KMS-11 (cell line): ENCODE data around the gene REC8.

ENCODE experiments used
- H2AFZ ChIP-seq: fragments of 200-600 bp; sonication (generic); 2 replicates; pipeline ENCODE4 v1.6.1; 2016; ENCODE audit warnings: antibody characterized with exemption, mixed run types, low read depth
- H3K27ac ChIP-seq: fragments of 200-600 bp; sonication (generic); 2 replicates; pipeline ENCODE4 v1.6.1; 2016; ENCODE audit warnings: mild to moderate bottlenecking, mixed run types
- H3K27me3 ChIP-seq: fragments of 200-600 bp; sonication (generic); 2 replicates; pipeline ENCODE4 v1.6.1; 2017; ENCODE audit warnings: mild to moderate bottlenecking, low read depth, mixed run types, moderate library complexity; ENCODE audit not compliant: insufficient read depth
- H3K36me3 ChIP-seq: fragments of 200-600 bp; sonication (generic); 2 replicates; pipeline ENCODE4 v1.6.1; 2017; ENCODE audit warnings: mild to moderate bottlenecking, mixed run types; ENCODE audit not compliant: insufficient read depth
- H3K4me1 ChIP-seq: fragments of 200-600 bp; sonication (generic); 2 replicates; pipeline ENCODE4 v1.6.1; 2016; ENCODE audit warnings: mild to moderate bottlenecking, low read depth, mixed run types; ENCODE audit not compliant: poor library complexity, severe bottlenecking
- H3K4me2 ChIP-seq: fragments of 200-600 bp; sonication (generic); 2 replicates; pipeline ENCODE4 v1.7.0; 2016; ENCODE audit warnings: mild to moderate bottlenecking, mixed run types
- H3K4me3 ChIP-seq: fragments of 200-600 bp; sonication (generic); IDR thresholded peaks from 2 replicates; pipeline ENCODE4 v1.6.1; 2017; ENCODE audit warnings: low read depth, low read length, mixed read lengths; ENCODE audit not compliant: insufficient read depth
- H3K79me2 ChIP-seq: fragments of 200-600 bp; sonication (generic); 2 replicates; pipeline ENCODE4 v1.6.1; 2016; ENCODE audit warnings: low read depth, mixed run types; ENCODE audit not compliant: insufficient read depth
- H3K9ac ChIP-seq: fragments of 200-600 bp; sonication (generic); 2 replicates; pipeline ENCODE4 v1.6.1; 2016; ENCODE audit warnings: mild to moderate bottlenecking, mixed run types
- H4K20me1 ChIP-seq: fragments of 200-600 bp; sonication (generic); 2 replicates; pipeline ENCODE4 v1.6.1; 2016; ENCODE audit warnings: mild to moderate bottlenecking, mixed run types; ENCODE audit not compliant: insufficient read depth
- CTCF ChIP-seq: fragments of 200-600 bp; sonication (generic); conservative IDR thresholded peaks from 2 replicates; pipeline ENCODE4 v1.6.1; 2017; ENCODE audit warnings: low read depth, mild to moderate bottlenecking, antibody characterized with exemption, low read length, moderate library complexity, mixed read lengths

REC8 gene

GRCh38 chr14:24137529-24138395 lies 34.1 kb upstream of the REC8 start:
- Histone ChIP-seq H2AFZ (no peak overlapping the region), H3K79me2 (peaks cover 7% of the 10 kb centered on the region; the same call in 1 of the 2 replicates), H3K4me1 (peaks cover 17% of the 10 kb centered on the region), H3K9ac (no peak overlapping the region), H3K36me3 (no peaks in the 10 kb centered on the region), H3K4me3 (no peak overlapping the region), H3K27ac (no peak overlapping the region), H3K27me3 (no peaks in the 10 kb centered on the region), H4K20me1 (no peaks in the 10 kb centered on the region), H3K4me2 (peak overlapping the region; percentile 40; the same call in 1 of the 2 replicates)
- no peak for TF ChIP-seq CTCF

GRCh38 chr14:24138396-24139271 lies 33.2 kb upstream of the REC8 start:
- no peak overlapping the region for H3K4me2 ChIP-seq
- no peak for TF ChIP-seq CTCF
- H4K20me1 ChIP-seq, result no peaks in the 10 kb centered on the region
- no peaks in the 10 kb centered on the region for H3K36me3 ChIP-seq
- H3K4me3 ChIP-seq, result no peak overlapping the region
- peaks cover 22% of the 10 kb centered on the region for H3K4me1 ChIP-seq
- no peaks in the 10 kb centered on the region for H3K27me3 ChIP-seq
- no peak overlapping the region for H3K9ac ChIP-seq
- peaks cover 7% of the 10 kb centered on the region; the same call in 1 of the 2 replicates for H3K79me2 ChIP-seq
- no peak overlapping the region for H3K27ac ChIP-seq
- H2AFZ ChIP-seq, result no peak overlapping the region

- H2AFZ ChIP-seq, result no peak overlapping the region
- H3K79me2 ChIP-seq, result peaks cover 7% of the 10 kb centered on the region; the same call in 1 of the 2 replicates
- no peaks in the 10 kb centered on the region for H4K20me1 ChIP-seq
- H3K27ac ChIP-seq, result no peak overlapping the region
- no peak overlapping the region for H3K9ac ChIP-seq
- no peak overlapping the region for H3K4me3 ChIP-seq
- H3K27me3 ChIP-seq, result no peaks in the 10 kb centered on the region
- H3K4me2 ChIP-seq, result no peak overlapping the region; the same call in 1 of the 2 replicates
- peaks cover 22% of the 10 kb centered on the region for H3K4me1 ChIP-seq
- no peaks in the 10 kb centered on the region for H3K36me3 ChIP-seq
- TF ChIP-seq CTCF, result no peak
These were observed 32.5 kb upstream of the REC8 start for GRCh38 chr14:24139272-24139934.

- H3K79me2 ChIP-seq, result peaks cover 21% of the 10 kb centered on the region; the same call in 1 of the 2 replicates
These were observed 30.6 kb upstream of the REC8 start, which contains the start of gene EMC9 for GRCh38 chr14:24141097-24141880. Gene EMC9 (minus strand): TSS chr14:24141591. CDS start chr14:24141304, 287 bp downstream.

More at GRCh38 chr14:24141097-24141880, 30.6 kb upstream of the REC8 start, which contains the start of gene EMC9:
- TF ChIP-seq CTCF, result no peak
- Histone ChIP-seq H3K27ac (peak within 1 kb of the TSS; percentile 66), H3K36me3 (no peaks in the 10 kb centered on the region), H3K4me2 (peak within 1 kb of the TSS; percentile 36; the same call in 1 of the 2 replicates), H2AFZ (peak within 1 kb of the TSS; percentile 44; the same call in 1 of the 2 replicates), H3K9ac (peak within 1 kb of the TSS; percentile 55; the same call in 1 of the 2 replicates), H4K20me1 (no peaks in the 10 kb centered on the region), H3K4me3 (no peak within 1 kb of the TSS), H3K27me3 (no peaks in the 10 kb centered on the region), H3K4me1 (peaks cover 28% of the 10 kb centered on the region)
